Measurements from ENCODE around the gene C14orf93.

C14orf93 gene

GRCh38 chr14:23044840-23045239 is 34.9 kb upstream of the C14orf93 start:
- DNase-seq, result no peak

GRCh38 chr14:23043754-23044153 is 33.8 kb upstream of the C14orf93 start:
- no peak for DNase-seq

DNA sequence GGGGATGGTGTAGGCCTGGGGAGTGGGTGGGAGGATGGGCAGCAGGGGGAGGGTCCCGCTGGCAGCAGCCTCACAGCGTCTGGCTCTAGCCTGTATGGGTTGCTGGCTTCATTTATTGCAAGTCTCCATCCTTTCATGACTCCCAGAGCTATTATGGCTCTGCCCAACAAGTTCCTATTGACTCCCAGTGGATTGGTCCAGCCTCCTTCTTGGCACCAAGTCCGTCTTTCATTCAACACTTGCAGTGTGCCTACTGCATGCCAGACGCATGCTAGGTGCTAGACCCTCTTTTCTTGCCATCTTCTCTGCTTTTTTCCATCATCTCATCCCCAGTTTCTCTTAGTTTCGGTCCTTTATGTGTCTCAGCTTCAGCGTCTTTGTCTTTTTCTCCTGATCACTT is 33.2 kb upstream of the C14orf93 start:
- DNase-seq, result no peak

- DNase-seq, result no peak
These were observed 32.4 kb upstream of the C14orf93 start, which contains the start of gene PSMB11 for GRCh38 chr14:23042162-23042965. Gene PSMB11 (plus strand): TSS chr14:23042212. CDS start chr14:23042226, 14 bp downstream.

- DNase-seq, result no peak
These were observed 31.8 kb upstream of the C14orf93 start for GRCh38 chr14:23041729-23042128.

- no peak for DNase-seq
These were observed 30.2 kb upstream of the C14orf93 start for GRCh38 chr14:23040100-23040499.

- no peak for DNase-seq
These were observed 25.6 kb upstream of the C14orf93 start for GRCh38 chr14:23035303-23036144.

DNA sequence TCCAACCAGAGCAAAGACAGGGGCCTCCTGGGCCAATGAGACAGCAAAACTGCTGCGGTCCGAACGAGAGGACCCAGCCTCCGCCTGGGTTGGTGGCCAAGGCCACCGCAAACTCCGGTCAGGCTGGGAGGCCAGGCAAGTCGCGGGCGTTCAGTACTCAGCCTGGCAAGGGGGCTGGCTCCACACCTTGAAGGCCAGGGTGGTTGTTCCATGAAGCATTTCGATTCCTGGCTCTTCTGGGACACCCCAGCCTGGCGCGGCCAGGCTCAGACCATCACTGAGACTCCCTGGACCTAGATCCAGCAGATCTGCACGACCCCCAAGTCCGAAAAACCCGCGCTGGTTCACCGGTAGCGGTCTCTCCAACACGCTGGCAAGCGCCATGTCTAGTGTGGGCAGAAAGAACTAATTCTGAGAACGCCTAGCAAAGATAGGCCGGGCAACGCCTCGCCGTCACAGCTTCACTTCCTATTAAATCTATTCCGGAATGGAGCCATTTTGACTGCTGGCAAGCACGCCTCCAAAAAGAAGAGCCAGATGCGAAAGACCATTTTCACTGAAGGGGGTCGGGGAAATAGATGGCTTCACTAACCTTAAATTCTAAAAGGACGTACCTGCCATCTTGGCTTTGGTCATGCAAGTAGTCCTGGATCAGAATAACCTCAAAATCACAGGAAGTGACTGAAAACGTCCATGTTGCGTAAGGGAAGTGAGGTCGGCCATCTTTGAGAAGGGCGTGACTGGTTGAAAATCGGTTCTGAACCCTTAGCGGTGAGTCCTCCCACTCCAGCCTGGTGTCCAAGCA is 24.8 kb upstream of the C14orf93 start, which contains the start of gene PSMB5:
Gene PSMB5 (minus strand): TSS at position 403 of the 805 bp plus-strand sequence. CDS start 19 bp downstream, at position 384.
- DNase-seq, result peak; percentile 90

DNA sequence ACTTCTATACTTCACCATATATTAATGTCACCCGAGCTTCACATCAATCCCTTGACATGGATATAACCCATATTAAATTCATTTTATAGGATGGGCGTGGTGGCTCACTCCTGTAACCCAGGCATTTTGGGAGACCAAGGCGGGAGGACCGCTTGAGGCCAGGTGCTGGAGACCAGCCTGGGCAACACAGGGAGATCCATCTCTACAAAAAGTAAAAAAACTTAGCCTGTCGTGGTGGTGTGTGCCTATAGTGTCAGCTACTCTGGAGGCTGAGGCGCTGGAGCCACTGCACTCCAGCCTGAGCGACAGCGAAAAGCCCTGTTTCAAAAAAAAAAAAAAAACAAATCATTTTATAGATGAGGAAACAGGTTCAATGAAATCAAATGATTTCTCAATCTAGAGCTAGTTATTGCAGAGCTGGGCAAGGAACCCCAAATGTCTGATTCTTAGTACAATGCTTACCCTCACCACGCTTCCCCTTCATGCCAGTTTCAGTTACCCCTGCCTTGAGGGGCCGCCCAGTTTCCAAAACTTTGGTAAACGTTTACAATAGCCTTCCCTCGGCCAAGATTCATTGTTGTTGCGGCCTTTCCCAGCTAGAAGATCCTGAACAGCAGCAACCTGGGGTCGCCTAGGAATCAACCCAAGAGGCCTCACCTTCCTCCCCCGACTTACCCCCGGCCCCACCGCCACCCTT is 24.0 kb upstream of the C14orf93 start:
- DNase-seq, result peak; percentile 42

DNA sequence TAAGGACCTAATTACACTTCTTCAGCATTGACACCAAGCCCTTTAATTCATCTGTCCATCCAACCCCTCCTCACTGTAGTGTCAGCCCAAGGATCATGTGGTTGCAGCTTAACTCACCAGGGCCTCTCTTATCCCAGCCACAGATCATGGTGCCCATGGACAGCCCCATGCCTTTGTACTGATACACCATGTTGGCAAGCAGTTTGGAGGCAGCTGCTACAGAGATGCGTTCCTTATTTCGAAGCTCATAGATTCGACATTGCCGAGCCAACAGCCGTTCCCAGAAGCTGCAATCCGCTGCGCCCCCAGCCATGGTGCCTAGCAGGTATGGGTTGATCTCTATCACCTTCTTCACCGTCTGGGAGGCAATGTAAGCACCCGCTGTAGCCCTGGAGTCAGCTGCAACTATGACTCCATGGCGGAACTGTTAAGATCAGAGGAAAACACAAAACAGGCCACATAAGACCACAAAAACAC is 23.3 kb upstream of the C14orf93 start:
- no peak for DNase-seq

- DNase-seq, result no peak
These were observed 21.0 kb upstream of the C14orf93 start for GRCh38 chr14:23030936-23031335.

DNA sequence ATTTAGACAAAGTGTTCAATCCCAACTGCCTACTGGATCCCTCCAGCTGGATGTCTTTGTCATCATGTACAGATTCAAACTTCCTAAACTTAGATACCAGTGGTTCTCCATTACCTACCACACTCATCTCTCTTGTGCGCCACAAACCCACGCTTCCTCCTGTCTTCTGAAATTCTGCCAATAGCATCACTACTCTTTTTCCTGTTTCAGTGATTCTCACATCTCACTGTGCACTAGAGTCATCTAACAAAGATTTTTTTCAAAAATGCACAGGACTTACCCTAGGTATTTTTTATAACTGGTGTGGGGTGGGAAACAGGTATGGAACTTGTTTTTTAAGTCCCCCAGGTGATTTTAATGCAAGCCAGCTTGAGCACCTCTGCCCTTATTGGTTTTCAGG is 18.9 kb upstream of the C14orf93 start:
- DNase-seq, result no peak

- no peak for DNase-seq
These were observed 15.3 kb upstream of the C14orf93 start for GRCh38 chr14:23025151-23025814.

- DNase-seq, result no peak
These were observed 14.7 kb upstream of the C14orf93 start for GRCh38 chr14:23024612-23025075.

GRCh38 chr14:23023795-23024152 is 13.8 kb upstream of the C14orf93 start:
- no peak for DNase-seq

DNA sequence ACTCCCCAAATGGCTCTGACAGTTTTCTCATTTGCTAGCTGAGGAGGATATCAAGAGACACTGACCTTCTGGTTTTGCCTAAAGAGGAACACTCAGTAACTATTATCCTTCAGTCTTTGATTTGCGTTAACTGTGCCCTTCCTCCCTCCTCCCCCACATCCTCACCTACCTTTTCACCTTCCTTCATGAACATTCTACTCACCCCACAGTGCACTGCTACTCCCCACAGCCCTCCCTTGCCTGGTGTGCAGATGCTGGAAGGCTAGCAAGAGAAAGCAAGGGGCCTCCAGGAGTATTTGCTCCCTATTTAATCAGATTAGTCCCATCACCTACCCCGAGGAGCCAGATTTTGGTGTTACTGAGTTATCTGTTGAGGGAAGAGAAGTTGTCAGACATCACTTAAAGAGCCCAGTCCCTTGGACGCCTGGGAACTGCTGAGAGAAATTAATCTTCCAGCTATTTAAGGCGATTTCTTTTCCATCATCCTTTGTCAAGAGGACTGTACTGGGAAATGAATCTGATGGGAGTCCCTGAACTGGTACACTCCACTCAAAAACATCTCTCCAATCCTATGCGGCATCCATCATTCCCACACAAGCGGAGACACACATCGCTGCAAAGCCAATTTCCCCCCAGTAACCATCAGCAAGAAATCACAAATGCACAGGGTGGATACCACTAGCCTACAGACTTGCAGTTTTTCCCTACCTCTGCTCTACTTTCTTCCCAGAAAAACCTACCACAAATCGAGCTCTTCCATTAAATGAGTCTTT is 13.3 kb upstream of the C14orf93 start:
- DNase-seq, result no peak

DNA sequence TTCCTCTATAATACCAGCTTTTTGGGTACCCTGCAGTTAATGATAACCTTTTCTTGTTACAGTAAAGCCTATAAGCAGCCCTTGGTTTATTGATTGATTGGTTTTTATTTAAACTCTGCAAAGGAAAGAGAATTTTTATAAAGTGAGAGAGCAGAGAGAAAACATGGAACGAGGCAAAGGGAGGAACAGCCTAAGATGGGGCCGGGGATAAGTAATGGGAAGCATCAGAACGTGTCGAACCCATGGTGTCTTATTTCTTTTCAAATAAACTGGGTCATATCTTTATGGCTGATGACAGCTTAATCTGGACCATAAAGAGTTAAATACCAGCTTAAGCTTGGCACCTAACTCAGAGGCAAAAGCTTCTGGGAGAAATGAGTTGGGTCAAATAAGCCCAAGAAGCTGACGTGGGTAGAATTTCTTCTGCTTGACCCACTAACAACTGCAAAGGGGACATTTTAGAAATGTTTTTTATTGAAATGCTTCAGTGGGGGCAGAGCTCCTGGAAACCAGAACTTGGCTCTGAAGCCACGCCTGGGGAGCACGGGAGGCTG is 12.0 kb upstream of the C14orf93 start:
- DNase-seq, result no peak

- DNase-seq, result no peak
These were observed 11.5 kb upstream of the C14orf93 start for GRCh38 chr14:23021434-23021833.

- no peak for DNase-seq
These were observed 10.5 kb upstream of the C14orf93 start for GRCh38 chr14:23020143-23021128.
